ENCODE results near the gene TOX2. TPM values are rescaled to one million over a fixed set of nuclear protein-coding genes. Genes with fewer than 3 reads are reported as not detected.

The TOX2 gene
- total RNA-seq, 1 experiment from 2014 or later, result not detected

DNA sequence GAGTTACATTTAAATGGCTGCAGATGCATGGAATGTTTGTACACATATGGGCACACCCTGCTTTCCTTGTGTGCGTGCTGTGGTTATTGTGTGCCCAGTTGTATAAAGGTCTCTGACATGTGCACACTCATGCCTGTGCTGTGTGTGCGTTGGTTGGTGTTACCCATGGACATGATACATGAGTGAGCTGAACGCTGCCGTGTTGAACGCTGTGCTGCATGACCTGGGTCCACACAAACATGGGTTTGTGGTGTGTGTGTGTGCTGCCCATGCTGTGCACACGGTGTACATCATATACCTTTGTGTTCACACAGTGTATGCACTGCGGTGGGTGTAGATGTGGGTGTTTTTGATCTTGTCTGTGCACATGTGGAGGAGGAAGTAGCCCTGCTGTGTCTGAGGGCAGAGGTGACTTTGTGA lies 54.4 kb downstream of the TOX2 start:
- H3K27me3 Mint-ChIP-seq (ENCODE audit: unreplicated experiment), result peaks cover 9% of the 10 kb centered on the region
- TF ChIP-seq, protein P1, sequence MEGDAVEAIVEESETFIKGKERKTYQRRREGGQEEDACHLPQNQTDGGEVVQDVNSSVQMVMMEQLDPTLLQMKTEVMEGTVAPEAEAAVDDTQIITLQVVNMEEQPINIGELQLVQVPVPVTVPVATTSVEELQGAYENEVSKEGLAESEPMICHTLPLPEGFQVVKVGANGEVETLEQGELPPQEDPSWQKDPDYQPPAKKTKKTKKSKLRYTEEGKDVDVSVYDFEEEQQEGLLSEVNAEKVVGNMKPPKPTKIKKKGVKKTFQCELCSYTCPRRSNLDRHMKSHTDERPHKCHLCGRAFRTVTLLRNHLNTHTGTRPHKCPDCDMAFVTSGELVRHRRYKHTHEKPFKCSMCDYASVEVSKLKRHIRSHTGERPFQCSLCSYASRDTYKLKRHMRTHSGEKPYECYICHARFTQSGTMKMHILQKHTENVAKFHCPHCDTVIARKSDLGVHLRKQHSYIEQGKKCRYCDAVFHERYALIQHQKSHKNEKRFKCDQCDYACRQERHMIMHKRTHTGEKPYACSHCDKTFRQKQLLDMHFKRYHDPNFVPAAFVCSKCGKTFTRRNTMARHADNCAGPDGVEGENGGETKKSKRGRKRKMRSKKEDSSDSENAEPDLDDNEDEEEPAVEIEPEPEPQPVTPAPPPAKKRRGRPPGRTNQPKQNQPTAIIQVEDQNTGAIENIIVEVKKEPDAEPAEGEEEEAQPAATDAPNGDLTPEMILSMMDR (IDR thresholded peaks at IDR 0.05; ENCODE audit: unreplicated experiment), result no peak
- CTCF ChIA-PET, result interaction anchor here (0.6 kb wide), 1 partner anchor 392 kb away, joined by 10 read pairs; no protein-coding TSS in a partner anchor
- no peak for DNase-seq
- H3K4me1 Mint-ChIP-seq (ENCODE audit: low read depth, unreplicated experiment), result no peaks in the 10 kb centered on the region
- no peak overlapping the region for H3K27ac Mint-ChIP-seq (ENCODE audit: unreplicated experiment)
- H3K36me3 Mint-ChIP-seq (ENCODE audit: insufficient read depth, unreplicated experiment), result no peaks in the 10 kb centered on the region
- no TSS peak for BruUV-seq (replicated peaks)
- H3K4me3 Mint-ChIP-seq (ENCODE audit: low read depth, unreplicated experiment), result no peak overlapping the region
- no peaks in the 10 kb centered on the region for H3K9me3 Mint-ChIP-seq (ENCODE audit: low read depth, unreplicated experiment)
- intact Hi-C loops (cut with micrococcal nuclease; ENCODE audit: unreplicated experiment), result no loop called here

DNA sequence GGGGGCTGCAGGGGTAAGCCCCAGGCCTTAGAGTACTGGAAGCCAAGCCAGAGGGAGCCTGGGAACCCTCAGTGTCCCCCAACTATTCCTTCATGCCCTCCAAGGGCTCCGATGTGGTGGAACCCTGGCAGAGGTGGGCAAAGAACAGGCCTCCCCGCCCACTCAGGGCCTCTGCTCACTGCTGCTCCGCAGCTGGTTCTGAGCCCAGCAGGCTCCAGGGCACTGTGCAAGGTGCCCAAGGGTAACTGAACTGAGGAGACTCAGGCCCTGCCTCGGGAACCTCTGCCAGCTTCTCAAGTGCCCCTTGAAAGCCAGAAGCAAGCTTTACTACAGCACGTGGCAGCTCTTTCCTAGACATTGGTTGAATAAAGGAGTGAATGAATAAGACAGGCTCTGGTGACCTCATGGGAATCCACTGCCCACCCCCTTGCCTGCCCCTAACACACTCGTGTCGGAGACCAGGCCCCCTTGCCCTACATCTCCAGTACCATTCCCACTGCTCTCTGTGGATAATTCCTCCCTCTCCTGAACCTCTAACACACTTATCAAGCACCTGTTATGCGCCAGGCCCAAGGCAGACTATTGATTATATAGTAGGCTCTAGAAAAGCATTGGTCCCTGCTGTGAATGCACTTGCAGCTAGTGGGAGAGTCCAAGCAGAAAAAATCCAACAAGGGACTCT lies 55.0 kb downstream of the TOX2 start:
- H3K4me3 Mint-ChIP-seq (ENCODE audit: low read depth, unreplicated experiment), result no peak overlapping the region
- DNase-seq, result no peak
- intact Hi-C loops (cut with micrococcal nuclease; ENCODE audit: unreplicated experiment), result no loop called here
- peaks cover under 1% of the 10 kb centered on the region for H3K4me1 Mint-ChIP-seq (ENCODE audit: low read depth, unreplicated experiment)
- peaks cover 9% of the 10 kb centered on the region for H3K27me3 Mint-ChIP-seq (ENCODE audit: unreplicated experiment)
- BruUV-seq (replicated peaks), result no TSS peak
- no peak overlapping the region for H3K27ac Mint-ChIP-seq (ENCODE audit: unreplicated experiment)
- no peaks in the 10 kb centered on the region for H3K9me3 Mint-ChIP-seq (ENCODE audit: low read depth, unreplicated experiment)
- no peaks in the 10 kb centered on the region for H3K36me3 Mint-ChIP-seq (ENCODE audit: insufficient read depth, unreplicated experiment)
- CTCF ChIA-PET, result interaction anchor here (0.6 kb wide), 1 partner anchor 392 kb away, joined by 10 read pairs; no protein-coding TSS in a partner anchor
- TF ChIP-seq, protein P1 (IDR thresholded peaks at IDR 0.05; ENCODE audit: unreplicated experiment), result no peak

DNA sequence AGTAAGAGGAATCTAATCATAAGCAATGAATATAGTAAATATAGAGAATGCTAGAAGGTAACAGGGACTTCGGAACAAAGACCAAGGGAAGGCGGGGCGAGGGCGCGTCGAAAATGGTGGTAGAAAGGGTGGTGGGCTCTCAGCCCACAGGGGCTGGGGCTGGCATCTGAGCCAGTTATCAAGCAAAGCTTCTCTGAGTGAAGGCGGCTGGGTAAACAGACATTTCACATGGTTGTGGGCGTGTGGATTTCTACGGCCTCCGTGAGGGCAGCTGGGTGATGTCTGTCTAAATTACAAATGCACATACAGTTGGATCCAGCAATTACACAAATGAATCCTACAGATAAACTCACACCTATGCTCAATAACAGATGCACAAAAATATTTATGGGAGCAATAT lies 56.6 kb downstream of the TOX2 start:
- Mint-ChIP-seq H3K36me3 (ENCODE audit: insufficient read depth, unreplicated experiment) (no peaks in the 10 kb centered on the region), H3K9me3 (ENCODE audit: low read depth, unreplicated experiment) (no peaks in the 10 kb centered on the region), H3K4me3 (ENCODE audit: low read depth, unreplicated experiment) (no peak overlapping the region), H3K27me3 (ENCODE audit: unreplicated experiment) (peaks cover 9% of the 10 kb centered on the region), H3K27ac (ENCODE audit: unreplicated experiment) (no peak overlapping the region), H3K4me1 (ENCODE audit: low read depth, unreplicated experiment) (peaks cover 13% of the 10 kb centered on the region)
- intact Hi-C loops (cut with micrococcal nuclease; ENCODE audit: unreplicated experiment), result no loop called here
- CTCF ChIA-PET, result no interaction called here
- TF ChIP-seq, protein P1 (IDR thresholded peaks at IDR 0.05; ENCODE audit: unreplicated experiment), result no peak
- DNase-seq, result no peak
- BruUV-seq (replicated peaks), result no TSS peak

DNA sequence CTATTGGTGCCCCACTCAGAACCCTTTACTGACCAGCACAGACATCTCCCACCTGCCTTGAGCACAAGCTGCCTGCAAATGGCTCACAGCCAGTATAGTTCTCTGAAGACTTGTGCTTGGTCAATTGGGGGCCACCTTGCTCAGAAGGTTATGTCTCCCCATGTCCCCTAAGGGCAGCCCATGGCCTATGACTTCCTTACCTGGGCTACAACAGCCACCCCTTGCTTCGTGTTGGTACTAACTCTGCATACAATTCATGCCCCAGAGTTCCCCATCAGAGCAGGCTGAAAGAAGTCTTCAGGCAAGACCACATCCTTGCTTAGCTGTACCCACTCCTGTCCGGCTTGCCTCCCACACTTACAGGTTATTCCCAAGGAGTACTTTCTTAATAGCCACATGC lies 57.4 kb downstream of the TOX2 start:
- Mint-ChIP-seq H3K9me3 (ENCODE audit: low read depth, unreplicated experiment) (no peaks in the 10 kb centered on the region), H3K27ac (ENCODE audit: unreplicated experiment) (no peak overlapping the region), H3K27me3 (ENCODE audit: unreplicated experiment) (peaks cover 9% of the 10 kb centered on the region), H3K4me3 (ENCODE audit: low read depth, unreplicated experiment) (no peak overlapping the region), H3K36me3 (ENCODE audit: insufficient read depth, unreplicated experiment) (no peaks in the 10 kb centered on the region), H3K4me1 (ENCODE audit: low read depth, unreplicated experiment) (peaks cover 13% of the 10 kb centered on the region)
- DNase-seq, result no peak
- CTCF ChIA-PET, result no interaction called here
- intact Hi-C loops (cut with micrococcal nuclease; ENCODE audit: unreplicated experiment), result no loop called here
- TF ChIP-seq, protein P1 (IDR thresholded peaks at IDR 0.05; ENCODE audit: unreplicated experiment), result no peak
- no TSS peak for BruUV-seq (replicated peaks)
